H1 (cell line): ENCODE data around the gene SBSN. TPM values are rescaled to one million over a fixed set of nuclear protein-coding genes. Genes with fewer than 3 reads are reported as not detected.

Source experiments
- CHD2 ChIP-seq: IDR thresholded peaks from 2 replicates; pipeline ENCODE4 v1.6.1; 2012; ENCODE audit warnings: low read length, improper control_type of control experiment
- EGR1 ChIP-seq: IDR thresholded peaks from 2 replicates; pipeline ENCODE4 v1.6.1; 2011; ENCODE audit warnings: low read depth, low read length, borderline replicate concordance
- EP300 ChIP-seq, 2 experiments: IDR thresholded peaks; 1 replicate in 1 of 2; 2 replicates in 1 of 2; pipeline ENCODE4 v1.6.1; 2011 to 2012; ENCODE audit warnings: low read depth in 2 of 2, low read length in 2 of 2, mild to moderate bottlenecking in 2 of 2, borderline replicate concordance in 1 of 2, inconsistent platforms in 1 of 2, moderate library complexity in 1 of 2
- HDAC2 ChIP-seq, 2 experiments: fragments of 300-600 bp in 1 of 2; sonication (generic) in 1 of 2; IDR thresholded peaks; 2 replicates each; pipeline ENCODE4 v1.6.1; 2011 to 2012; ENCODE audit warnings: low read depth in 2 of 2, low read length in 2 of 2, mild to moderate bottlenecking in 2 of 2, moderate library complexity in 2 of 2, borderline replicate concordance in 1 of 2, inconsistent platforms in 1 of 2
- POLR2A ChIP-seq, 2 experiments: IDR thresholded peaks; 1 replicate in 1 of 2; 2 replicates in 1 of 2; pipeline ENCODE4 v1.6.1; 2011; ENCODE audit warnings: low read depth in 2 of 2, low read length in 2 of 2, mild to moderate bottlenecking in 2 of 2; ENCODE audit errors: control extremely low read depth in 1 of 2
- RNF2 ChIP-seq: fragments of 200-900, 300-1000 bp; sonication (generic); IDR thresholded peaks from 2 replicates; pipeline ENCODE4 v1.7.1; 2016; ENCODE audit warnings: borderline replicate concordance, low read depth, mild to moderate bottlenecking, antibody characterized with exemption, low read length; ENCODE audit not compliant: poor library complexity, severe bottlenecking; ENCODE audit errors: missing control alignments
- SIN3A ChIP-seq, 2 experiments: IDR thresholded peaks in 1 of 2; conservative IDR thresholded peaks in 1 of 2; 2 replicates each; pipeline ENCODE4 v1.6.1; 2011 to 2012; ENCODE audit warnings: low read length in 2 of 2, improper control_type of control experiment in 1 of 2, low read depth in 1 of 2, mild to moderate bottlenecking in 1 of 2
- SIX5 ChIP-seq: IDR thresholded peaks from 2 replicates; pipeline ENCODE4 v1.6.1; 2011; ENCODE audit warnings: mild to moderate bottlenecking, low read depth, low read length
- SP2 ChIP-seq: IDR thresholded peaks from 2 replicates; pipeline ENCODE4 v1.6.1; 2012; ENCODE audit warnings: mild to moderate bottlenecking, low read length, inconsistent platforms
- polyA plus RNA-seq, 7 experiments: library from polyadenylated mRNA; depleted of rRNA in 3 of 7; stranded (reverse) in 5 of 7; unstranded in 2 of 7; fragments of >200 nt in 5 of 7; fragments of 200-250 nt in 2 of 7; gene quantifications; 1 replicate in 5 of 7; 2 replicates in 1 of 7; 4 replicates in 1 of 7; pipeline versions ENCODE4 v1.2.1 to v1.2.3, GENCODE V29; 2011 to 2013; ENCODE audit warnings: missing spikeins in 2 of 7, mixed read lengths in 2 of 7
- total RNA-seq: library from RNA; stranded (reverse); fragmentation: NEBNext Ultra II Directional; extraction: Animal tissue kit (Norgen Biotek cat#: 25700); gene quantifications from 2 replicates; pipeline ENCODE4 v1.2.1, GENCODE V29; 2021
- TF ChIP-seq, protein P1 (sequence below): IDR thresholded peaks from 2 replicates; pipeline ENCODE4 v1.6.1; 2012; ENCODE audit warnings: inconsistent platforms

The SBSN gene
- total and polyA plus RNA-seq, 2 of the 8 experiments (the other 6 are each of a cell fraction or from before 2014, with no cell fraction given): not detected

DNA sequence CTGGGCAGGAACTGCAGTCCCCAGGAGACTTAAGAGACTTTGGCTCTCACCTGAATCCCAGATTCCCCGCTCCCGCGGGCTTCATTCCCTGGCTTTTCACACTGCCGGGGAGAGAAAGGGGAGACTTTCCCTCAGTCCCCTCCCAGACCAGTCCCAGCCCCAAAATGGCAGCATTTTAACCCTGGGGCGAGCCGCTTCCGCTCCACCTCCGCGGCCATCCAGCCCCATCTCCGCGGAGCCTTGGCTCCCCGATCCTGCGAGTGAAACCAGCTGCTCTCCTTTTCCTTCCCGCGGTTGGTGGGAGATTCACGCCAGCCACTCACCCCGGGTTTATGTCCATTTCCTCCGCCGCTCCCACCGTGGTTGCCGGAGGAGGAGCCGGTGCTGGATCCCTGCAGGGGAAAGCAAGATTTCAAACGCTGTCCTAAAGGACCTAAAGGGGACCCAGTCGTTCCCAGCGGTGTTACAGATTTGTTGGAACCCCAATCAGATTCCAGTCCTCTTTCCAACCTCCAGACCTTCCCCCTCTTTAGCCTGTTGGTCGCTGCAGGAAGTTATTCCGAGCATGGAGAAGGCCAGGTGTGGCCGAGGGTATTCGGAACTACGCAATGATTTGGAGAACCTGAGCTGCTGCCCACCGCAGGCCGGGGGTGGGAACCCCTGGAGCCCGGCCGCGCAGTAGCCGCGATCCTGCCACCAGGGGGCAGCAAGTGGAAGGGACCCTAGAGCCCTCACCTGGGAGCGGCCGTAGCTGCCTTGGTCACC, 18.1 kb downstream of the SBSN start (continued):
- TF ChIP-seq, protein P1, sequence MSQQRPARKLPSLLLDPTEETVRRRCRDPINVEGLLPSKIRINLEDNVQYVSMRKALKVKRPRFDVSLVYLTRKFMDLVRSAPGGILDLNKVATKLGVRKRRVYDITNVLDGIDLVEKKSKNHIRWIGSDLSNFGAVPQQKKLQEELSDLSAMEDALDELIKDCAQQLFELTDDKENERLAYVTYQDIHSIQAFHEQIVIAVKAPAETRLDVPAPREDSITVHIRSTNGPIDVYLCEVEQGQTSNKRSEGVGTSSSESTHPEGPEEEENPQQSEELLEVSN: no peak
- peak in 1 of 2 experiments; percentile 67; a peak in 1 of 4 replicates for TF ChIP-seq SIN3A (conservative IDR thresholded peaks at IDR 0.05 in 1 of 2, IDR thresholded peaks at IDR 0.05 in 1 of 2; ENCODE audit: low read depth in 1 of 2, low read length in 2 of 2)
- 0 out of 4 replicates have a peak, but pooled peaks have one; percentile 2 to 5 for TF ChIP-seq HDAC2 (IDR thresholded peaks at IDR 0.05; ENCODE audit: borderline replicate concordance in 1 of 2, low read depth in 2 of 2, low read length in 2 of 2)
- TF ChIP-seq CHD2: no peak; the same call in 1 of the 2 replicates
- peak; percentile 94 for TF ChIP-seq POLR2A (IDR thresholded peaks at IDR 0.05; ENCODE audit: control extremely low read depth in 1 of 2, low read depth in 2 of 2, low read length in 2 of 2)
- TF ChIP-seq SP2: no peak
- no peak for TF ChIP-seq SIX5
- peak in 1 of 2 experiments; percentile 56; a peak in 1 of 3 replicates for TF ChIP-seq EP300 (IDR thresholded peaks at IDR 0.05; ENCODE audit: borderline replicate concordance in 1 of 2, low read depth in 2 of 2, low read length in 2 of 2)
- no peak for TF ChIP-seq RNF2
- peak; percentile 54; the same call in 1 of the 2 replicates for TF ChIP-seq EGR1
